Dendritic cell treated with granulocyte-macrophage colony-stimulating factor and Interleukin-4, amounts not matched to agents 40 ng/mL and 50 ng/mL, for 4 days (primary cell): ENCODE data around the gene GAB3.
"Not testable (repeated sequence)": the region's sequence is repeated elsewhere in the genome, so short reads cannot be mapped to it uniquely, and the experiment has no call there.

Experiments
- H3K27ac Mint-ChIP-seq: one replicate; pipeline ENCODE4 v1.8.0; 2022; ENCODE audit warnings: mild to moderate bottlenecking, mixed read lengths
- H3K27me3 Mint-ChIP-seq: one replicate; pipeline ENCODE4 v1.8.0; 2022; ENCODE audit warnings: mild to moderate bottlenecking, mixed read lengths
- H3K36me3 Mint-ChIP-seq: one replicate; pipeline ENCODE4 v1.8.0; 2022; ENCODE audit warnings: low read depth, mixed read lengths
- H3K4me1 Mint-ChIP-seq: one replicate; pipeline ENCODE4 v1.8.0; 2022; ENCODE audit warnings: low read depth, mixed read lengths
- H3K4me3 Mint-ChIP-seq: one replicate; pipeline ENCODE4 v1.8.0; 2022; ENCODE audit warnings: mild to moderate bottlenecking, moderate library complexity, mixed read lengths
- H3K9me3 Mint-ChIP-seq: one replicate; pipeline ENCODE4 v1.8.0; 2022; ENCODE audit warnings: mixed read lengths
- intact Hi-C: fragments of 100-400 bp; cut with micrococcal nuclease; formaldehyde crosslinking; loops from one replicate; pipeline ENCODE4 v1.15.0; 2022

GAB3 gene

DNA sequence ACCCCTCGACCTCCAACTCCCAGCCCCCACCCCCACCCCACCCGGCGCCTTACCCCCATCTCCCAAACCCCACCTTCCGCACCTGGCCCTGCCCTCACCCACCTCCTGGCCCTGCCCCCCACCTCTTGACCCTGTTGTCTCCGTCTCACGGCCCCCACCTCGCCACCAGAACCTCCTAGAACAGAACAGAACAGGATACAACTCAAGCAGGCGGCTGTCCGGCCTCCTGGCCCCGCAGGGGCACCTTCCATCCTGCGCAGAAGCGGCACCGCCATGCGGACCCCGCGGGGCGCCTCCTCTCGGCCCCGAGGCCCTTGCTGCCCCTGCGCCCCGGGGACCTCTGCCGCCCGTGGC, 97.9 kb downstream of the GAB3 start:
- Mint-ChIP-seq H3K27me3 (peaks cover 8% of the 10 kb centered on the region), H3K36me3 (no peaks in the 10 kb centered on the region), H3K9me3 (no peaks in the 10 kb centered on the region), H3K4me1 (peaks cover 23% of the 10 kb centered on the region), H3K27ac (no peak overlapping the region), H3K4me3 (no peak overlapping the region)
- intact Hi-C loops = no loop called here

DNA sequence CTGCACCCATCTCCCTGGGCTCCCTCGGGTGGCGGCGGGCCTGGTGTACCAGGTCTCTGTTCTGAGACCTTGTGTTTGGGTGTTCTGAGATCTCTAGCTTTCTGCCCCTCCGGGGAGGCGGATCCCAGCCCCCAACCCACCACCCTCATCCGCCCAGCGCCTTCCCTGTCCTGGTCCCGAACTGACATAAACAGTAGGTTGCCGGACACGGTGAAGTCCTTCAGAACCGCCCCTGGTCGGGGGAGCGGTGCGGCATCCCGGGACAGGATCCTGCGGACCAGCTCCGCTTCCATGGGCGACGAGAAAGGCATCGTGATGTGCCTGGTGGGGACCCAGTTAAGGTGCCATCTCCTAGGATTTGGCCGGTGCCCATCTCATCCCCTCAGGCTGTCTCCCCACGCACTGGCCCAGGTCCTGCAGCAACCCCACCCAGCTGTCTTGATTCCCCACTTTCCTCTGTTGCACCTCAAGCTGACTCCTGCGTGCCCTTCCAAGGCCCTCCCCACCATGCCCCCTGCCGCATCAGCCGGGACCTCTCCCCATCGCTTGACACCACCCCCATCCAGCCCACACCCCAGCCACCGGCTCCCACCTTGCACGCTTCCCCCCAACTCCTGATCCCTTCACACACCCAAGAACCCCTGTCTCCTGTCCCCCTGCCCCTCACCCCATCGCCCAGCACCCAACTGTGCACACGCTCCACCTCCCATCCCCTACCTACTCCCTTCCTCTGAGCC, 98.4 kb downstream of the GAB3 start:
- no peak overlapping the region for H3K4me3 Mint-ChIP-seq
- intact Hi-C loops = no loop called here
- H3K36me3 Mint-ChIP-seq = no peaks in the 10 kb centered on the region
- peaks cover 23% of the 10 kb centered on the region for H3K4me1 Mint-ChIP-seq
- H3K27me3 Mint-ChIP-seq = peaks cover 8% of the 10 kb centered on the region
- no peaks in the 10 kb centered on the region for H3K9me3 Mint-ChIP-seq
- no peak overlapping the region for H3K27ac Mint-ChIP-seq

DNA sequence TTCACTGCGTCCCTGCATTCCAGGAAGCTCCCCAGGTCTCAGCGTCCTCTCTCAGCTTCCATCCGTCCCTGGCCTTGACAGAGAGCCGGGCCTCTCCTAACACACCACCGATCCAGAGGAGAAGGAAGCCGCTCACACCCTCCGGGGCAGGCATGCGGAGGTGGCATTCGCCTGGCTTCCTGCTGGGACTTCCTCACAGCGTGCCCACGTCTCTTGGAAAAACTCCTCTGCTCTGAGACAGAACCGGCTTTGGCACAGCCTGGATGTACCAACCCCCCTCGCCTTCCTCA, 100.7 kb downstream of the GAB3 start:
- intact Hi-C loops = no loop called here
- H3K27ac Mint-ChIP-seq = no peak overlapping the region

DNA sequence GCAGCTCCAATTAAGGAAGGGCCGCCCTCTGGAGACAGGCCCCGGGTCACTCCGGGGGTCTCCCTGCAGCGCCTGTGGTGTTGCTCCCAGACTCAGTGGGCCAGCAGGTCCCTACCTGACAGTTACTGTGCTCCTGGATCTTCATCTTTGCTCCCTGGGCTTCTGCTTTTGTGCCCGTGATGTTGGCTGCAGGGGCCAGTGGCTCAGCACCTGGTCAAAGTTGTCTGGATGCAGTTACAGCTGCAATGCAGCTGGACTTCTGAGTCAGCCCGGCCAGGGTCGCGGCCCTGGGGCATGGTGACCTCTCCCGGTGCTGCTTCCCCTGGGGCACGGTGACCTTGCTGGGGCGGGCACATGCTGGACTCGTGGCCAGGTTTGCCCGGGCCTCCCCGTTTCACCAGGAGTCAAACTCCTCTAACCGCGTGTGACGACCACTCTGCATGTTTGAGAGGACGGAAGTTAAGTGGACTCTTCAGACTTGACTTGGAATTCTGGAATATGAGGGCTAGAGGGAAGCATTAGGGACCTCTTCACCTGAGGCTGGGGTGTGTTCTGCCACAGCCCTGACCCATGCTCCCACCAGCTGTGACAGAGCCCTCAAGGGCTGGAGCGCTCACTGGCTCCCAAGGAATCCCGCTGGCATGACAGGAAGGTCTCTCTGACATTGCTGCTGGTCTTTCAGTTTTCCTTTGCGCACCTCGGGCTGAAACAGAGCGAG, 101.2 kb downstream of the GAB3 start:
- Mint-ChIP-seq H3K9me3 (no peaks in the 10 kb centered on the region), H3K27me3 (peaks cover 4% of the 10 kb centered on the region), H3K36me3 (no peaks in the 10 kb centered on the region), H3K4me3 (peak overlapping the region; percentile 13), H3K4me1 (peaks cover 23% of the 10 kb centered on the region), H3K27ac (no peak overlapping the region)
- intact Hi-C loops = no loop called here

More for the DNA sequence above, 100.7 kb downstream of the GAB3 start:
- Mint-ChIP-seq H3K4me1 (peaks cover 23% of the 10 kb centered on the region), H3K27me3 (peaks cover 6% of the 10 kb centered on the region), H3K9me3 (no peaks in the 10 kb centered on the region), H3K4me3 (peak overlapping the region; percentile 9), H3K36me3 (no peaks in the 10 kb centered on the region)

DNA sequence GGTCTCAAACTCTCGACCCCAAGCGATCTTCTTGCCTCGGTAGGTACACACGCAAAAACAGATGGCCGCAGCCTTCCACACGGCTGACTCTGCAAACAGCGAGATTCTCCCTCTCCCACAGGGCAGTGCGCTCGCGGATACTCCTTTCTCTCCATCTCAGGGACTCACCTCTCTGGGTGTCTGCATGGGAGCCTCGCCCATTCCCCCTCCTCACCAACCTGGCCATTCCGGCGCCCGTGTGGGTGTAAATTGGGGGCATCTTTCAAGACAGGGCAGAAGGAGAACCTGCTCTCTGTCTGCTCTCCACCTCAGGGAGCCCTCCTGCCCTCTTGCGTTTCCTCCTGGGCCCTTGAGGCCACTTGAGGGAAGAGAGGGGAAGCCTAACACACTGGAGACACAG, 101.9 kb downstream of the GAB3 start:
- Mint-ChIP-seq H3K4me1 (peaks cover 23% of the 10 kb centered on the region), H3K9me3 (no peaks in the 10 kb centered on the region), H3K36me3 (no peaks in the 10 kb centered on the region), H3K27me3 (peaks cover 4% of the 10 kb centered on the region), H3K27ac (no peak overlapping the region), H3K4me3 (no peak overlapping the region)
- intact Hi-C loops = no loop called here

DNA sequence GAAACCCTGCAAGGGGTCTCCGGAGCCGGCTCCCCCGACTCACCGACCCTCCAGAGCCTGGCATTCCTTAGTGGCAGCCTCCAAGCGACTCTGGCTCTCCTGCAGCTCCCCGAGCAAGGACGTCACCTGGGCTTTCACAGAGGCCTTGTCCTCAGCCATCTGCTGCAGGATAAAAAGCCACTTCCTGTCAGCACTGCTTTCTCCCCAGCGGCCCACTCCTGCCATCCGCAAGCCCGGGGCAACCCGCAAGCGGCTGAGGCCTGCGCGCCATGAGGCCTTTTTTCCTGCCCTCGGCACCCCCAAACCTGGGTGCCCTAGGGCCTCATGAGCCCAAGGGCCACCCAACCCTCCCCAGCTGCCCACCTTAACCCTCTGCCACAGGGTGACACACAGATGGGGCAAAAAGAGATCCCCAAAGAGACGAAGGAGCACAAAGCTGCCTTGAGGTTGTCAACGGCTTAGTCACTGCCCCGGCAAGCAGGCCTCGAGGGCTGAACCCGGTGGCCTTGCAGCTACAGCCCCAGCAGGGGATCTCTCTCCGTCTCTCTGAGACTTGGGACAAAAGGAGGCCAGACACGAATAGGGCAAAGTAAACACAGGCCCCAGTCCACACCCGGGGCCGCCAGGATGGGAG, 105.0 kb downstream of the GAB3 start:
- H3K4me1 Mint-ChIP-seq = peaks cover 20% of the 10 kb centered on the region
- H3K9me3 Mint-ChIP-seq, H3K4me3 Mint-ChIP-seq, H3K27ac Mint-ChIP-seq, intact Hi-C loops, H3K36me3 Mint-ChIP-seq, H3K27me3 Mint-ChIP-seq: not testable (repeated sequence)

DNA sequence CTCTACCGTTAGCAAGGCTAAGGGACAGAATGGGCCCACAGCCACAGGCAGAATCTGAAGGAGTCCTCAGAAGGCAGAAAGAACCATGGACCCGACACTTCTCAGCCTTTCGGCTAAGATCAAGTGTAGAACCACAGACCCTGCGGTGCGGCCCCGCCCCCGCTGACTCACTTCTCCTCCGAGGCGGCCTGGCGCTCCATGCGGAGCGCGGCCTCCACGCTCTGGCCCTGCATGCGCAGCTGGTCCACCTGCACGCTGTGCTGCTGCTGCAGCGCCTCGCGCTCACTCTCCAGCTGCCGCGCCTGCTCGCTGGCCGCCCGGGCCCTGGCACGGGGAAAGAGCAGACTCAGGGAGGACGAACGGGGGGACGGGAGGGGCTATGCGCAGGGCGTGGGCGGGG, 107.2 kb downstream of the GAB3 start:
- H3K27me3 Mint-ChIP-seq, H3K4me1 Mint-ChIP-seq, H3K36me3 Mint-ChIP-seq, H3K27ac Mint-ChIP-seq, H3K4me3 Mint-ChIP-seq, intact Hi-C loops, H3K9me3 Mint-ChIP-seq: not testable (repeated sequence)

DNA sequence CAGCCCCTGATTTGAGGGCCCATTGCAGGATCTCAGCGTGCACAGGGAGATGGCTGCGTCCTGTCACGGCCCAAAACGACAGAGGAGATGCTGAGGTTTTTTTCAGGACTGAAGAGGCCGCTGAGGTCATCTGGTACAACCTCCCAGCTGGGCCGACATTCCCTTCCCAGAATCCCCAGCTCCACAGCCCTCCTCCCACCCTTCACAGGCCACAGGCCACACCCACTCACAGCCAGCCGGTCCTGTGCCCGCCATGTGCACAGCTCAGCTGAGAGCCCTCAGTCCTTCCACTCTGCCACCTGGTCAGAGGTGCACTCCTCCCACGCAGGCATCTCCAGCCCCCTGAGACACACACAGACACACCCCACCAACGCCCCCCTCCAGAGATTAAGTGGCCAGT, 109.1 kb downstream of the GAB3 start:
- H3K27me3 Mint-ChIP-seq, H3K4me3 Mint-ChIP-seq, H3K9me3 Mint-ChIP-seq, H3K36me3 Mint-ChIP-seq, intact Hi-C loops, H3K27ac Mint-ChIP-seq, H3K4me1 Mint-ChIP-seq: not testable (repeated sequence)

DNA sequence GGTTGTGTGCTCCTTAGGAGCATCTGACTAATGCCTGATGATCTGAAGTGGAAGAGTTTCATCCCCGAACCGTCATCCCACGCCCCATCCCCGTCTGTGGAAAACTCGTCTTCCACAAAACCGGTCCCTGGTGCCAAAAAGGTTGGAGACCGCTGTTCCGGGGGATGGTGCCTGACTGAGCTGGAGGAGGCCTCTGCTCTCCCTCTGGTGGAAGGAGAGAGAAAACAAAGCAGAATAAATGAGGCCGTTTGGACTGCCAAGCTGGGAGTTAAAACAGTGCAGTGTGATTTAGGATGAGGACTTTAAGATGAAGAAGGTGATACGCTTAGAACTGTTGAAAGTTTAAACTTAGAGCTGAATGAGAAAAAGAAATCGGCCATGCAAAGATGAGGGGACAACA, 117.2 kb downstream of the GAB3 start:
- intact Hi-C loops, H3K27me3 Mint-ChIP-seq, H3K4me3 Mint-ChIP-seq, H3K4me1 Mint-ChIP-seq, H3K36me3 Mint-ChIP-seq, H3K27ac Mint-ChIP-seq, H3K9me3 Mint-ChIP-seq: not testable (repeated sequence)

DNA sequence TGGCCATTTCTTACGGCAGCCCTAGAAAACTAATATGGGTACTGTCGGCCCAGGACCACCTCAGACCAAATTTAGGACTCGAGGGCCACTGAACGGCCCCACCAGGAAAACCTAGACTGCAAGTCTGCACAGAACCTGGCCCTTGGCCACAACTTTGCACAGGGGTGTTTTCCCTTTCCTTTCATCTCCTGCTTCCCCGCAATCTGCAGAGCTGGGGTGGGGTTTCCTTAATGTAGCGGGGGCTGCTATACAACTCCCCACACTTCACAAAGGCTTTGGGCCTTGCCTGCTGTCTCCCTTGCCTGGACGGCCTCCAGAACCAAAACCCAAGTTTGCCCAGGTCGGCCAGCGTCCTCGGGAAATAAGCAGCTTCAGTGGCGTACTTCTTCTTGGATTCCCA, 119.9 kb downstream of the GAB3 start:
- H3K27ac Mint-ChIP-seq, H3K9me3 Mint-ChIP-seq, H3K4me1 Mint-ChIP-seq, H3K36me3 Mint-ChIP-seq, H3K27me3 Mint-ChIP-seq, H3K4me3 Mint-ChIP-seq, intact Hi-C loops: not testable (repeated sequence)

DNA sequence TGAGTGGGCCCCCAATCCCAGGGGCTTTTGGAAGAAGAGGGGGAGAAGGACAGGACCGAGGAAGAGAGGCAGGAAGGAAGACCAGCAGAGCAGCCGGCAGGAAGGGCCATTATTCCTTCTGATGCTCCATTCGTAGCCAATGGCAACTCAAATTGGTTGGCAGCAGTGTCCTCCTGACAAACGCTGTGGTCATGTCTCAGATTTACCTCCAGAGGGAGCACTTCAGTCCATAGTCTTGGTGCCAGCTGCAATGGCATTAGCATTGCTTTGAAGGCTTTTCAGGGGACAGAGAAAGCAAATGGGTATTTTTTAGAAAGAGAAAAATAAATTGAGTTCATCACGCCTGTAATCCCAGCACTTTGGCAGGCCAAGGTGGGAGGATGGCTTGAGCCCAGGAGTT, 121.9 kb downstream of the GAB3 start:
- H3K4me1 Mint-ChIP-seq, H3K27me3 Mint-ChIP-seq, H3K36me3 Mint-ChIP-seq, H3K9me3 Mint-ChIP-seq, H3K4me3 Mint-ChIP-seq, intact Hi-C loops, H3K27ac Mint-ChIP-seq: not testable (repeated sequence)
